ENCODE results near the gene TICAM2.

Gene TICAM2

DNA sequence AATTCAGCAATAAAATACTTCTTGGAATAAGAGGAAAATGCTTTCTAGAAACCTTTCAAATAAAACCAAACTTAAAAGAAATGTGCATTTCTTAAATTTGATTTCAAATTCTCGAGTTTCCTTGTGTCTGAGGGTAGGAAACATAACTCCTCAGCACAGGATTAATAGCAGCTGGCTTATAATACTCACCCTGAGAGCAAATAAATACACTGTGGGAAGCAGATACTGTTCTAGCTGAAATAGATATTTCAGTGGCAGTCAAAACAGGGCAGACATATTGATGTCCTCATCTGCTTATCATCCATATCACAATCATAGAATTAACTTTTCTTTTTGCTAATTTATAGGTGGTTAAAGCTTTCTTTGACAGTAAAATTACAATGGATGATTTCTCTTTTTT is 33.6 kb downstream of the TICAM2 start:
- DNase-seq (ENCODE audit: low read depth): no peak

DNA sequence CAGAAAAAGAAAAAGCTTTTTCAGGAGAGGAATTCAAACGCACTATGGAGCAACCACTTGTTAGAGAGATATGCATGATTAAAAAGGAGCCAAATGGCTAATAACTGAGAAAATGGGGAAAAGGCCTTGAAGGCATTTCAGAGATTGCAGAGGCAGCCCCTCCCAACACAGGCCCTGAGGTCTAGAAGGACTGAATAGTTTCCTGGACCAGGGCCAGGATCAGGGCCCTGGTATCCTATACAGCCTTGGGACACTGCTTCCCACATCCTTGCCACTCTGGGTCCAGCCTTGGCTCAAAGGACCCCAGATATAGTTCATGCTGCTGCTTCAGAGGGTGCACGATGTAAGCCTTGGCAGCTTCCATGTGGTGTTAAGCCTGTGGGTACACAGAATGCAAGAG is 37.0 kb downstream of the TICAM2 start:
- no peak for DNase-seq (ENCODE audit: low read depth)

DNA sequence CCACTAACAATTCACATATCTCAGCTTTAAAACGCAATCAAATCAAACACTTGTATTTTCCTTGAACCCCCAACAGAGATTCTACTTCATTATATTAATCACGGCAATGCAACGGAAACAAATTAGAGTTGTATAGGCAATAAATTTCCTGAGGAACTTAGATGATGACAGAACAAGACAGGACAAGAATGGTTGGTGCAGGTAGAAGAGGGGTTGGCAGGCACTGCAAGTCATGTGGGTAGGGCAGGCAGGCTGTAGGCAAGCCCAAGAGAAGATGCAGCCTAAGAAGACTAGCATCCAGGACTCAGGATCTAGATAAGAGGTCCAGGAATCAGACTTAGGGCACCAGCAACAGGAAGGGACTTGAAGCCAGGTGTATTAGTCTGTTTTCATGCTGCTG is 41.1 kb downstream of the TICAM2 start:
- no peak for DNase-seq (ENCODE audit: low read depth)

DNA sequence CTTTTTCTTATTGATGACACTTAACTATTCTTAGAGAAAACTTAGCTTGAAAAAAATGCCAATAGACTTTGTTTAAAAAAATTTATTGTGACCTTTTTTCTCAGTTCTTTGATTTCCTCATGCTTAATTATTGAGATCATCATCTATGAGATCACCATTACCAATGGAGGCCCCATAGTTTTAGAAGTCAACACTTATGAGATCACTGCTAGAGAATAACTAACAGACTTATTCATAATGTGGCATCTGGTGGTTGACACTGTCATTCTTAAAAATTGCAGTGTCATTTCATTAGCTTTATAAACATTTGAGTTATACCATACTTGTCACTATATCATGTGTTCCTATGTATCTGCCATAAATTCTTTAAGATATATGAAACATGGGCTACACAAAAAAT is 42.8 kb downstream of the TICAM2 start:
- DNase-seq (ENCODE audit: low read depth): no peak

DNA sequence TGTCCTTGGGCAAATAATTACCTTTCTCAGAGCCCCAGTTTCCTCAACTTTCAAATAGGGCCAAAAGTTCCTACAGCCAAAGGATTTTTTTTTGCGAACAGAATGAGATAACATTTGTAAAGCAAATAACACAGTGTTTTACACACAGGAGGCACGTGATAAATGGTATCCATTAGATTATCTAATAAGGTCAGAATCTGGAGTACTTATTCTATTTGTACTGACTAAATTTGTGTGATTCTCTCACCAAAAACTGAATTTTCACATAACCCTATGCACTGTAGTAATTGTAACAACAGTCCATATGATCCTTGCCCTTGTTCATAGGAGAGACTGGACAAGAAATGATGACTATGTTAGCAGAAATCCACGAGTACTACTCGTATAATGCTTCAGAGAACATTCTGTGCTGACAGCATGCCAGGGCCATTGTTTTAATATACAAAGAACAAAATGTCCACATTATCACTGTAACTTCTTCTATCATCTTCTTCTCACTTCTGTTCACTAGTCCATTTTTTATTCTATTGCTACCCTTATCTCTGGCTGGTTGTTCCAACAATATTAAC is 43.8 kb downstream of the TICAM2 start:
- no peak for DNase-seq (ENCODE audit: low read depth)

DNA sequence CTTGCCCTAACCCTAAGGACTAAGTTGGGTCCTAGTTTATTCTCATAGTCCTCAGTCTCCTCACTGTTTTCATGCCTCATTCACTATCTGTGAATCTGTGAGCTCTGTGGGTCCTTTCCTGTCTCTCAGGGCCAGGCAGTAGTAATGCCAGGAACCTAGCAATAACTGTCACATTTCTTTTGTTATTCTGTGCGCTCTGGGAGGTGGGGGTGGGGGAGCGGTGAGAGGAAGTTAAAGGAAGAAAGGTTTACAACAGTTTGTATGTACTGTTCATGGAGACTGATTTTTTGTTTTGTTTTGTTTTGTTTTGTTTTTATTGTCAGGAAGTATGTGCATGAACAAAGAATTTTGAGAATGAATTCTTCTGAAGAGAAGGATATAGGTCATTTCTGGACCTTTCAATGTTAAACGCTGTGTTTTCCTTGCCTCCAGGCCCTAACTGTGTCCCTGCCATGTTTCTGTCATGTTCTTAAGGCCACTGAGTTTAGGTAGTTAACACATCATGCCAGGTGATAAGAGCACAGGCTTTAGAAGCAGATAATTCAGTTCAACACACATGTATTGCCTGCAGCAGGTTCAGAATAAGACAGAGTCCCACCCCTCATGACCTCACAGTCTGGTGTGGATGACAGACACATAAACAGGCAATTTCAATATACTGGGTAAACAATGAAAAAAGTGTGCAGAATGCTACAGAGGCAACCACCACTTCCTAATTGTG is 44.5 kb downstream of the TICAM2 start:
- no peak for DNase-seq (ENCODE audit: low read depth)

DNA sequence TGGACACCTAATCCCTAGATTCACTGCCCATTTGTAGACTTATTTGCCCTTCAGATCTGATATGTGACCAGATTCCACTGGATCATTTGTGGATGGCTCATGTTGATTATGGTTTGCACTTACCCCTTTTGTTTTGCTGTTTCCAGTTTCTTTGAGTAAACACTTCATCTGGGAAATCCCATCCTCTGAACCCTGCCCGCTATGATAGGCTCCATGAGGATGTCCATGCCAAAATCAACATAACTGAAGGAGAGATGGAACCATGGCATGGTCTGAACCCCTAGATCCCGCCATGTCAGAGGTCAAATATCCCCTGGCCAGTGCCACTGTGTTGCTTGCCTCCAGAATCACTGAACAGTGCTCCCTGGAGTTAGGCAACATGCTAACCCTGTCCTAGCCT is 46.0 kb downstream of the TICAM2 start:
- DNase-seq (ENCODE audit: low read depth): no peak

DNA sequence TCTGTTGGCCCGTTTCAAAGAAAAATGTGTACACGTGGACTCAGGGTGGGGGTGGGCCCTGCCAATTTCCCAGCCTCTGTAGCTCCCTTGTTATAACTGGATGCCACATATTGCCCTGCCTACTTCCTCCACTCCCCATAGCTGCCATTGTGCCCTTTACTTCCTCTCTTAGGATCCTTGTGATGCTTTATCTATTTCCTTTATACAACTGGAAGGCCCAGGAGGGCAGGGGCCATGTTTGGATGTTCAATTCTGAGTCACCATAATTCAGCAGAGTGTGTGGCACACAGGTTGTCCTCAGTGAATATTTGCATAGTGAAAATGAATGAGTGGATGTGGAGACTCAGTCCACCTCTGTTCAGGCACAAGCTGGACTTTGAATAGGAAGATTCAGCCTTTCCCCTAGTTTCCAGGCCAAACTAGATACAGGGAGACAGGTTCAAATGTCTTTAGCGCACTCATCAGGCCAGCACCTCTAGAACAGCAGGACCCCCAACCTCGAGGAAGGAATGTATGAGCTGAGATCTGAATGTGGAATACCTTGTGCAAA is 47.1 kb downstream of the TICAM2 start:
- DNase-seq (ENCODE audit: low read depth): no peak

DNA sequence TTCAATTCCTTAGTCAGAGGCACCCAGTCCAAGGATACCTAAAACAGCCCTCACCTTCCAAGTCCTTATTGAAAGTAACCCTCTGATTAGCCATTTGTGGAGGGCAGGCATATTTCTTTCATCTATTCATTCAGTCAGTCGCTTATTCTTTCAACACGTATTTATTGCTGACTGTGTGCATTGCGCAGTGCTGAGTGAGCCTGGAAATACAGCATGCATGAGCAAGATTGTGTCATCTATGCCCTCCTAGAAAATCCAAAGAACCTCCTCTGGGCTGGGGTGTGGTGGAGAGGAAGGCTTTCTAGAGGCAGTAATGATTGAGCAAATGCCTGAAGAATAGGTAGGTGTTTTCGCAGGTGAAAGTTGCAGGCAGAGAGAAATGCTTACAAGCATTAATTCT is 49.2 kb downstream of the TICAM2 start:
- no peak for DNase-seq (ENCODE audit: low read depth)

DNA sequence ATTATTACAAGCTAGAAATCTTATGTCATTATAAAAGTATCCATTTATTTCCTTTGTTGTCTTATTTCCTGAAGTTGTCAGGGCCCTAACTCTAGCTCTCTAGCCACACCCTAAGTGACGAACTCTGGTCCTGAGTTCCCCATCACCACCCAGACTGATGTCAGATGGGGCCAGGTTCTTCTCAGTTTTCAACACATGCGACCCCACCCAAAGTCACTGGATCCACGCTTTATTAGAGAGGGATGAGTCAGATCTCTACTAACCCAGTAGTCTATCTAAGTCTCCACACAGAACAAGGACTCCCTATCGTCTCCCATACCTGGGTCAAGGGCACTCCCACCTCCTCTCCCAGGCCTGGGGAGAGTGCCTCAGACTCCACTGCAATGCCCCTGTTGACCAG is 50.9 kb downstream of the TICAM2 start:
- DNase-seq (ENCODE audit: low read depth): no peak

DNA sequence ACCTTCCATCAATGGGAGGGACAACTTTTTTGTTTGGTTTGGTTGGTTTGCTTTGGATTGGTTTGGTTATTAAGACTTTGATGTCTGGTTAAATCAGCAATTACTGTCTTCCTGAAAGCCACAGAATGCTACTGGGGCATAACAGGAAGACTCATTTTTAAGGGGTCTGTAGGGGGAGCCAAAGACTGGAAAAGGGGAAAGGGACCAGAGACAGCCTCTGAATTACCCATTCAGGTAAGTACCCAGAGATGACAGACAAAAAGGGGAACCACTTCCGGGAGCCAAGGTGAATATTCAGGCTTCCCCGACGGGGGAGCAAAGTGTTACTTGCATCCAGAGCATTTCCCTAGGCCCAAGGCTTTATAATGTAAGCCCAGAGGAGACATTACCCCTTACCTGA is 53.1 kb downstream of the TICAM2 start:
- no peak for DNase-seq (ENCODE audit: low read depth)

DNA sequence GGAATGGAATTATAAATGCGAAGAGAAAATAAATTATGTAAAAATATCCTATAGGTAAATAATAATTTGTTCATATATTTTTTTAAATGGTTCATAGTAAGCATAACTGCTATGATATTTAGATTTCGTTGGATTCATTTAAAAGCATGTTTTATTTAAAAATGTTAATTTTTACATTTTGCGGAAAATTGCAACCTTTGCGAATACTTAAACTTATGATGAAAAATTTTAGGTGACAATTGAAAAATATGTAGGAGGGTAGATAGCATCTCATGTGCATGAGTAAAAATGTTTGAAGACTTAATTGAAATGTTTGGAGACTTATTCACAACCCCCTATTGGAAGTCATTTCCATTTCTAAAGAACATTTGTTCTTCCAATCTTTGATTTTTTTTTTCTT is 53.6 kb downstream of the TICAM2 start:
- DNase-seq (ENCODE audit: low read depth): no peak

DNA sequence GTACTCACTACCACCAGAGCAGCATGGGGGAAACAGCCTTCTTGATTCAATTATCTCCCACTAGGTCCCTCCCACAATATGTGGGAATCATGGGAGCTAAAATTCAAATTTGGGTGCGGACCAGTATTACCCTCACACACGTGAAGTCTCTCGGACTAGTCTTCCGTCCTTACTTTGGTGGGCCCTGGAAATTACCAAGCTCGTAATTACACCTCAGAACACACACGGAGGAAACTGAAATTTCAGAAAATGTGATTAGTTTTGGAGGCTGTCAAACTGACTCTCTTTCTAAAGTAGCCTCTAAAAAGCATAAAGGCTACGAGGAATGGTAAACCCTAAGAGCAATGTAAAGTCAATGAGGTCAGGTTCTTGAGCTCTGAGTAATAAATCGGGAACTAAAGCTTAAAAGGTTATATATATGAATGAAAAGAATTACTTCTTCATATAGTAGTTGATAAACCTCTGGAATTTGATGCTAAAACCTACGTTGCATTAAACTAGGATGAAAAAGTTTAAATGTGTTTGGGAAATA is 56.9 kb downstream of the TICAM2 start:
- DNase-seq (ENCODE audit: low read depth): no peak

DNA sequence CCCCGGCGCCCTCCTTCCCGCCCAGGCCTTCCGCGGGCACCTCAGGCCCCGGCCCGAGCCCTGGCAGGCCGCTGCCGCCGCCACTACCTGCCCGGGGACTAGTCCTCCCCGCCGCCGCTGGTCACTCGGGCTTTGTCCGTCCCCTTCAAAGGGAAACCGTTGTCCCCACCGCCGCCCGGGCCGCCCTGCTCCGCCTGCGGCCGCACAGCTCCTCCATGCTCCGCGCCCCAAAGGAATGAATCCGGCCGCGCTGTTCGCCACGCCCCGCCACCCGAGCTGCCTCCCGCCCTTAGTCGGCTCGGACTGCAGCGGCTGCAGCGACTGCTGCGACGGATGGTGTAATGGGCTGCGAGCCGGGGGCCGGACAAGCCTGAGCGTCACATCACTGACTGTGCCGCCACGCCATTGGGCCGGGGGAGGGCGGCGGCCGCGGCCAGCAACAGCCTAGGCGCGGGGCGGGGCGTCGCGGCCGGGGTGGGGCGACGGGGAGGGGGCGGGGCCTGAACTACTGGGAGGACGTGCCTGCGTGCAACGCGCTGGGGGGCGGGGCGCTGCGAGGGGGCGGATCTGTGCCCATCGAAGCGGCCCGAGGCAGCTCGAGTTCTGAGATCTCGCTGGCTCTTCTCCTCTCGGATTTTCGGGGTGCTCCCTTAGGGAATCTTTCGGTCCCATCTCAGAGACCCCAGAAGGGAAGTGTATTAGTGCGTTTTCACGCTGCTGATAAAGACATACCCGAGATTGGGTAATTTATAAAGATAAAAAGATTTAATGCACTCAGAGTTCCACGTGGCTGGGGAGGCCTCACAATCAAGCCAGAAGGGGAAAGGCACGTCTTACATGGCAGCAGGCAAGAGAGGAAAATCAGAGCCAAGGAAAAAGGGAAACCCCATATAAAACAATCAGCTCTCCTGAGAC is 57.6 kb downstream of the TICAM2 start, which contains the start of gene FEM1C:
Gene FEM1C, minus strand, starts transcription at position 340 of the 915 bp plus-strand sequence. CDS start 1,282 bp downstream, outside the sequence.
- peak; percentile 97 for DNase-seq (ENCODE audit: low read depth)

DNA sequence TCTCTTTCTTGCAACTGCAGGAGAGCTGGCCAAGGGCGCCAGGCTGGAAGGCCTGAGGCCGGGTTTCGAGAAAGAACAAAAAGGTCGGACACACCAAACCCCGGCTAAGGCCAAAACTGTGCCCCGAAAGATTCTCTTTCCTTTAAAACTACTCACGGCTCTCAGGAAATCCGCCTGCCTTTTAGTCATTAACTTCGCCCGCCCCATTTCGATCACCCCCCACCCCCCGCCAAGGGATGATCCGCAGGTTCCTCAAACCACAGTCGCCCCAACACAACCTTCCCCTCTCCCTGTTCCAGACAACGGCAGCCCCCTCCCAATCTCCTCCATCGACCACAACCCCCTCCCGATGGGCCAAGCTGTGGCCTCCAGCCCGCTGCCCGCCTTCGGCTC is 58.2 kb downstream of the TICAM2 start:
- DNase-seq (ENCODE audit: low read depth): peak; percentile 42

DNA sequence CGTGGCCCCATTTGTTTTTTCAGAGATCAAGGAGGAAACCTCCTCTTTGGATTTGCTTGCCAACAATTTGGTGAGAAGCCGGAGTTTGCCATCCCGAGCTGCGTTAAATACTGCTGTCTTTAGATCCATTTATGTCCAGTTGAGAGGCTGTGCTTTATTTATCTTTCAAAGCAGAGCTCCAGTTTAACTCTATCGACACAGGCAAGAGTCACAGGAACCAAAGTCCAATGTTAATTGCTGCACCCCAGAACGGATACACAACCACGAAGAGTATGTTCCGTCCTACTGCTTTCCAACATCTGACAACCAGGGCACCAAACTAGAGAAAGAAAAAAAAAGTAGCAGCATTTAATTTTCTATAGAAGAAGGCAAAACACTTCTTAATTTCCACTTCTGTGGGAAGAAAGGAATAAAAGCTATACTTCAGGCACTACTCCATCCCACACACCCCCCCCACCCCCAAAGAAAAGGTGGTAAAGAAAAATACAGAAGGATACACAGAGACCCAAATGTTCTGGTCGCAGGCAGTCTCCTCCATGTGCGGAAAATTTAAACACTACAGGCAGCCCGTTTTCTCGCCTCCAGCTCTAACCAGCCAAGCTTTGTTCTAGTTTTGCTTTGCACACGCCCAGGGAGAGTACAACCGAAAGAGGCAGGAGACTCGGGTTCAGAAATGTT is 58.8 kb downstream of the TICAM2 start:
- DNase-seq (ENCODE audit: low read depth): no peak

DNA sequence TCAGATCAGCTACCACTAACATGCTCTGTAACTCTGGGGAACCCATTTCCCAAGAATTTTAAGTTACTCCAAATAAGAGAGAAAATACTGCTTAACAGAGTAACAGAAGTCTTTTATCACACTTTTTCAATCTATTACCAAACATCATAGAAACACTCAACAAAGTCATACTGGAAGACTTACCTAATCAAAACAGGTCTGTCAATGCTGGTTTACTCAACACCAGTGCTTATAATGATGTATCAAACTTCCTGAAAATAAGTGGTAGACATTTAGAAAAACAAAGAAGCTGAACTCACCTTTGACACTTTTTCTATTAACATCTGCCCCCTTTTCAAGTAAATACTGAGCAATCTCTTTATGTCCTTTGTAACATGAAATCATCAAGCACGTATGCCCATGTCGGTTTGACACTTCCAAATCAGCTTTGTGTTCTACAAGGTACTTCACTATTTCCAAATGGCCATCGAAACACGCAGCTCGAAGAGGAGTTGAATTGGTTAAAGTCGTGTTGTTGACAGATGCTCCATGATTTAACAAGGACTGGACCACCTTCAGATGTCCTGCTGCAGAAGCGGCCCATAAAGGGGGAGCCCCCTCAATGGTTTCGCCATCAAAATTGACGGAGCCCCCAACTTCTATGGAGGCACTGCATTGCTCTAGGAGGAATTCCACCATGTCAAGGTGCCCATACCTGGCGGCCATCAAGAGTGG is 59.5 kb downstream of the TICAM2 start:
- no peak for DNase-seq (ENCODE audit: low read depth)

DNA sequence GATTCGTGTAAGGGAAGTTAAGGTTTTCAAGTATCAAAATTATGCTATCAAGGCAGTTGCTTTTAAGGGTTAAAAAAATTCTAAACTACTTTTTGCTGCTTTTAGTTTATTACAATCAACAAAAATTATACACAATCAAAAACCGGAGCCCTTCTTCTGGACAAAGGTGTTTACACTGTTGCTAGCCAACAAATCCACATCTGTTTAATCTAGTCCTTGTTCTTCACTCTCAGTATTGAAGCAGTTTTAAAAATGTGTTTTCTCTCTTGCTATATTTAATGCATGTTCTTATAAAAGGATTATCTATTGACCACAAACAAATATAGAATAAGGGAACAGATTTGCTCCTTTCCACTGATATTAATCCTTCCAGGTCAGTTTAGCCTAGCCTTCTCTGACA is 60.2 kb downstream of the TICAM2 start:
- no peak for DNase-seq (ENCODE audit: low read depth)

DNA sequence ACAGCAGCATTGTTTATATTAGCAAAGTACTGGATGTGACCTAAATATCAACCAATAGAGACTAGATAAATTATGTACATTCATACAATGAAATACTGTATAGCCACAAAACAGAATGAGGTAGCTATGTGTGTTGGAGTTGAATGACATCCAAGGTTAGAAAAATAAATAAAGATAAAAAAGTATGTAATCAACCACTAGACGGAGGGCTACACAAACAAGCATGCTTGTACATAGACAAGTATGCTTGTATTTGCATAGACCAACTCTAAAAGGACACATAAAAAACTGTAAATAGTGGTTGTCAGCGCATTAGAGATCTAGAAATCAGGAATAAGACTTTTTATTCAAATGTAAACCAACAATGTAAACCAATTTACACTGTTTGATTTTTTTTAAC is 60.7 kb downstream of the TICAM2 start:
- no peak for DNase-seq (ENCODE audit: low read depth)

DNA sequence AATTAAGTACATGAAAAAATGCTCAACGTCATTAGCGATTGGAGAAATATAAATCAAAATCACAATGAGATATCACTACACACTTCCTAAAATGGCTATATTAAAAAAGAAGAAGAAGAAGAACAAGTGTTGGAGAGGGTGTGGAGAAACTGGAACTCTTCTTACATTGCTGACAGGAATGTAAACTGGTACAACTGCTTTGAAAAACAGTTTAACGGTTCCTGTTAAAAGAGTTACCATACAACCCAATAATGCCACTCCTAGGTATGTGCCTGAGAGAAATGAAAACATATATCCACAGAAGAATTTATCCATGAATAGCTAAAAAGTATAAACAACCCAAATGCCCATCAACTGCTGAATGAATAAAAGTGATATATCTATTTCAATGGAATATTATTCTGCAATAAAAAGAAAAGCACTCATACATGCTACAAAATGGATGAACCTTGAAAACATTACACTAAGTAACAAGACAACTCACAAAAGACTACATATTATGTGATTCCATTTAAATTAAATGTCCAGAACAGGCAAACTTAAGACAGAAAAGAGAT is 66.7 kb downstream of the TICAM2 start:
- DNase-seq (ENCODE audit: low read depth): no peak

DNA sequence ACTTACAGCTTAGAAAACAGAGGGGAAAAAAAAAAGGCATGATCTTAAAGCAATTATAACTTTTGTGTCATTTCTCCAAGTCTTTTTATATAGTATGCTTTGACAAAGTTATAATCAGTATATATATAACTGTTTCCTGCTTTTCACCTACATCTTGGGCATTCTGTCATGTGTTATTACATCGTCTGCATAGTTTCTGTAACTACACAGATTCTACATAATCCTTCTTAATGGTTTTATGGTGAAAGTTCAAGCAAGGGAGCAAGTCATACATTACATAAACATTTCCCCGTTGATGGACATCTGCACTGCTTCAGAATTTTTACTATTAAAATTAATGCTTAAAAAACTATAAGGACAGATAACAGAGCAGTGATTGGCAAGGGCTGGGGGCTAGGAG is 69.8 kb downstream of the TICAM2 start:
- DNase-seq (ENCODE audit: low read depth): no peak
